Fibroblast of pulmonary artery (primary cell): ENCODE results near the gene ZGLP1.

Experiments used
- DNase-seq: peaks from one replicate; pipeline ENCODE4 v3.0.0-alpha.2; 2010; ENCODE audit warnings: low read depth
- H3K4me3 ChIP-seq: replicated peaks from 2 replicates; pipeline ENCODE4 v1.5.1; 2011; ENCODE audit warnings: low read depth, mild to moderate bottlenecking, control low read depth, low read length, moderate library complexity
- TF ChIP-seq, protein P1 (sequence below): IDR thresholded peaks from 2 replicates; pipeline ENCODE4 v1.5.1; 2011; ENCODE audit warnings: mild to moderate bottlenecking, control low read depth, low read length, inconsistent platforms; ENCODE audit errors: missing control alignments

The ZGLP1 gene

DNA sequence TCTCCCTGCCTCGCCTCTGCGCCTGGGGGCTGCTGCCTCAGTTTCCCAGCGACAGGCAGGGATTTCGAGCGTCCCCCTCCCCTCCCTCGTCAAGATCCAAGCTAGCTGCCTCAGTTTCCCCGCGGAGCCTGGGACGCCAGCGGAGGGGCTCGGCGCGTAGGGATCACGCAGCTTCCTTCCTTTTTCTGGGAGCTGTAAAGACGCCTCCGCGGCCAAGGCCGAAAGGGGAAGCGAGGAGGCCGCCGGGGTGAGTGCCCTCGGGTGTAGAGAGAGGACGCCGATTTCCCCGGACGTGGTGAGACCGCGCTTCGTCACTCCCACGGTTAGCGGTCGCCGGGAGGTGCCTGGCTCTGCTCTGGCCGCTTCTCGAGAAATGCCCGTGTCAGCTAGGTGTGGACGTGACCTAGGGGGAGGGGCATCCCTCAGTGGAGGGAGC is 39.4 kb downstream of the ZGLP1 start:
- DNase-seq, result peak; percentile 53
- peak overlapping the region; percentile 85 for H3K4me3 ChIP-seq
- TF ChIP-seq, protein P1, sequence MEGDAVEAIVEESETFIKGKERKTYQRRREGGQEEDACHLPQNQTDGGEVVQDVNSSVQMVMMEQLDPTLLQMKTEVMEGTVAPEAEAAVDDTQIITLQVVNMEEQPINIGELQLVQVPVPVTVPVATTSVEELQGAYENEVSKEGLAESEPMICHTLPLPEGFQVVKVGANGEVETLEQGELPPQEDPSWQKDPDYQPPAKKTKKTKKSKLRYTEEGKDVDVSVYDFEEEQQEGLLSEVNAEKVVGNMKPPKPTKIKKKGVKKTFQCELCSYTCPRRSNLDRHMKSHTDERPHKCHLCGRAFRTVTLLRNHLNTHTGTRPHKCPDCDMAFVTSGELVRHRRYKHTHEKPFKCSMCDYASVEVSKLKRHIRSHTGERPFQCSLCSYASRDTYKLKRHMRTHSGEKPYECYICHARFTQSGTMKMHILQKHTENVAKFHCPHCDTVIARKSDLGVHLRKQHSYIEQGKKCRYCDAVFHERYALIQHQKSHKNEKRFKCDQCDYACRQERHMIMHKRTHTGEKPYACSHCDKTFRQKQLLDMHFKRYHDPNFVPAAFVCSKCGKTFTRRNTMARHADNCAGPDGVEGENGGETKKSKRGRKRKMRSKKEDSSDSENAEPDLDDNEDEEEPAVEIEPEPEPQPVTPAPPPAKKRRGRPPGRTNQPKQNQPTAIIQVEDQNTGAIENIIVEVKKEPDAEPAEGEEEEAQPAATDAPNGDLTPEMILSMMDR, result no peak

DNA sequence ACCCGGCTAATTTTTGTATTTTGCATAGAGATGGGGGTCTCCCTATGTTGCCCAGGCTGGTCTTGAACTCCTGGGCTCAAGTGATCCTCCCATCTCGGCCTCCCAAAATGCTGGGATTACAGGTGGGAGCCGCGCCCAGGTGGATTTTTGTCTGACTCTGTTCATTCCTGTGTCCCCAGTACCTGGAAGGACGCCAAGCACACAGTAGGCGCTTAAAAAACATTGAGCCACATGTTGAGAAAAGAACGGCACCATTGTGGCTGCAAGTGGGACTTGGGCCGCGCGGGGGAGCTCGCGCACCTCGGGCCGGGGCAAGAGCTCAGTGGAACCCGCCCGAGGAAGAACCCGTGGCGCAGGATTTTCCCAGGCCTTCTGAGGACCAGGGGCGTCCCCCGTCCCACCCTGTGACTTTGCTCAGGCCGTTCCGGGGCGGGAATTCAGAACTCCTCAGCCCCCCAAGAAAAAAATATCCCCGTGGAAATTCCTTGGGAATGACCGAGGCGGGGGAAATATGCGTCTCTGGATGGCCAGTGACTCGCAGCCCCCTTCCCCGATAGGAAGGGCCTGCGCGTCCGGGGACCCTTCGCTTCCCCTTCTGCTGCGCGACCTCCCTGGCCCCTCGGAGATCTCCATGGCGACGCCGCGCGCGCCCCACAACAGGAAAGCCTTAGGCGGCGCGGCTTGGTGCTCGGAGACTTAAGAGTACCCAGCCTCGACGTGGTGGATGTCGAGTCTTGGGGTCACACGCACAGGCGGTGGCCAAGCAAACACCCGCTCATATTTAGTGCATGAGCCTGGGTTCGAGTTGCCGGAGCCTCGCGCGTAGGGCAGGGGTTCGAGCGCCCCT is 40.1 kb downstream of the ZGLP1 start:
- TF ChIP-seq, protein P1, result peak; percentile 85
- H3K4me3 ChIP-seq, result peak overlapping the region; percentile 85
- DNase-seq, result peak; percentile 87

DNA sequence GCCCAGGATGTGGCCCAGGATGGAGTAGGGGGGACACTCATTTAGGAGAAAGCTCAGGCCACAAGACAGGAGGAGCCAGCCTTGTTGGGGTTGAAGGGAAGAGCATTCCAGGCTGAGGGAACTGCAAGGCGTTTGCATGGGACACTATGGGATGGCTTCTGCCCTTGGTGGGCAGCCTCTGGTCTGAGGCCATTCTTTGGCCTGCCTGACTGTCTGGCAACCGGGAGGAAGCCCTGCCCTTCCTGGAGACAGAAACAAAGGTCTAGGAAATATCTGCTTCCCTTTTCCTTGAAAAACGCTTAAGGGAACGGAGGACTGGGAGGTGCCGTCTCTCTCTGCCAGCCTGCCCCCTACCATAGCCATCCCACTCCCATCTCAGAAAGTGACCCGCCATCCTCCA is 41.5 kb downstream of the ZGLP1 start:
- H3K4me3 ChIP-seq, result no peak overlapping the region
- no peak for DNase-seq
- TF ChIP-seq, protein P1, result no peak

DNA sequence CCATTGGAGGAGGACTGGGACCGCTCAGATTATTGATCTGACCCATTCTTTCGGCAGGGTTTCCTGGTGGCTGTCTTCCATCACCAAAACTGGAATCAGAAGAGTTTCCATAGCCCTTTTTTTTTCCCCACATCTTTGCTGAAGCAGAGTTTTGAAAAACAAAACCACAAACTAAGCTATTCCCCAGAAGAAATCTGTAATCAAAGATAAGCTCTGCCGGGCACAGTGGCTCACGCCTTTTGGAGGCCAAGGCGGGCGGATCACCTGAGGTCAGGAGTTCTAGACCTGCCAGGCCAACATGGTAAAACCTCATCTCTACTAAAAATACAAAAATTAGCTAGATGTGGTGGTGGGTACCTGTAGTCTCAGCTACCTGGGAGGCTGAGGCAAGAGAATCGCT is 42.9 kb downstream of the ZGLP1 start:
- TF ChIP-seq, protein P1, result no peak
- H3K4me3 ChIP-seq, result no peak overlapping the region
- DNase-seq, result no peak

DNA sequence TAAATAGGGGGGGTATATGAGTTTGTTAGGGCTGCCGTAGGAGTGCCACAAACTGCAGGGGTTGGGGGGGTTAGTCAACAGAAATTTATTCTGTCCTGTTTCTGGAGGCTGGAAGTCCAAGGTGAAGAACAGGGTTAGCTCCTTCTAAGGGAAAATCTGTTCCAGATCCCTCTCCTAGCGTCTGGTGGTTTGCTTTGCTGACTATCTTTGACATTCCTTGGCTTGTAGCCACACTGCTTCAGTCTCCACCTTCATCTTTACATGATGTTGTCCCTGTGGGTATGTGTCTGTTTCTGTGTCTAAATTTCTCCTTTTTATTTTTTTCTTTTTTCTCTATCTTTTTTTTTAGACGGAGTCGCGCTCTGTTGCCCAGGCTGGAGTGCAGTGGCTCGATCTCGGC is 46.8 kb downstream of the ZGLP1 start:
- TF ChIP-seq, protein P1, result no peak
- peak; percentile 38 for DNase-seq
- H3K4me3 ChIP-seq, result no peak overlapping the region

DNA sequence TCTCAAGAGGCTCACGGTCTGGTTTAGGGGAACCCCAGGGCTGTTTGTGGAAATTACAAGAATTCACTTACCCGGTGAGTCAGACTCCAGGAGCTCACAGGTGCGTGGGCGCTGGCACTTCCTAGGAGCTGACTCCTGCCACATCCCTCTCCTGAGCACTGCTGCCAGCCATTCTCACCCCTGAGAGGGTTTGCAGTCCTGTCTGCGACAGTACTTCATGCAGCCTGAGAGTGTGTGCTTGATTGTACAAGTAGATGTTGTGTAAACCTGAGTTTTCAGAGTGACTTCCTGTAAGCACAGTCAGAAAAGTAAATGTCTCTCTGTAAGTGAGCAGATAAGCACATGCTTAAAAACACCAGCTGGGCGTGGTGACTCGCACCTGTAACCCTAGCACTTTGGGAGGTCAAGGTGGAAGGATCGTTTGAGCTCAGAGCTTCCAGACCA is 49.5 kb downstream of the ZGLP1 start:
- no peak overlapping the region for H3K4me3 ChIP-seq
- TF ChIP-seq, protein P1, result no peak
- no peak for DNase-seq
